HG03460 (cell line): ENCODE results near the gene CDKN2C.
A peak's percentile ranks its signal among the peaks of the same experiment; 100 is the strongest.

Experiments
- ATAC-seq: cut with Tn5 transposase; IDR thresholded peaks from one replicate; pipeline ENCODE4 v1.9.1; 2021; ENCODE audit not compliant: unreplicated experiment

Gene CDKN2C

DNA sequence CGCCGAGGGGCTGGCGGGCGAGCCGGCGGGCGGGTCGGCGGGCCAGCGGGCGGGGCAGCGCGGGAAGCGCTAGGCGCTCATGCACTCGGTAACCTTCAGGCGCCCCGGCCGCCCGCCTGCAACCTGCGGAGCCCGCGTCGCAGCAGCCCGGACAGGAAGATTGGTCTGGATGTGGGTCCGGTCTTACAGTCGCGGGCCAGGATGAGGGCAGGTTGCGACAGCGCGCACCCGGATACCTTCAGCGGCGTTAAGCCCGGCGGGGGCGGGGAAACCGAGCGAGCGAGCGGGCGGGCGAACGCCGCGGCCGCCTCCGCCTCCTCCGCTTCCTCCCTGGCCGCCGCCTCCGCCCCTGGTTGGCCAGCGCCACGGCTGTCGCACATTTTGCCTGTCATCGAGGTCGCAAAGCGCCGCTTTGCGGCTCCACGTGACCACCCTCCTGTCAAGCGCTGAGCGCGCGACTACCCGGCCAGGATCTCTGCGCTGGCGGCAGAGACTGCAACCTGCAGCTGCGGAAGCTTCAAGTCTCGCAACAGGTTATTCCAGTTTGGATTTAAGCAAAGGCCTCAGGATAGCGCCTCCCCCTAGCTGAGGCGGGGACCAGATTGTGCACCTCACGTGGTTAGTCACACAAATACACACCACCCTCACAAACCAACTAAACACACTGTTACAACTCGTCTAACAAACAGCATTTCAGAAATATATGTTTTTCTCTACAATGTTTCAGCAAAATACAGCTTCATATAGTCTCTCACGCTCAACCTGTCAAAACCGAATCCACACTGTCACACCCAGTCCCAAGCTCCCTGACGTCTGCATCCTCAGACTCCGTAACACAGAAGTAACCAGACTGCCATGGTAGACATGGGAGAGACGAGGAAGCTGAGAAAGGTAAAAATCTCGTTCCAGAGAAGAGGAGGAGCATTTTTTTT lies 9.9 kb upstream of the CDKN2C start, which contains the start of gene FAF1:
FAF1 (minus strand) TSS at position 355 of the 932 bp plus-strand sequence. CDS start 456 bp downstream, outside the sequence.
- peak; percentile 81 for ATAC-seq

DNA sequence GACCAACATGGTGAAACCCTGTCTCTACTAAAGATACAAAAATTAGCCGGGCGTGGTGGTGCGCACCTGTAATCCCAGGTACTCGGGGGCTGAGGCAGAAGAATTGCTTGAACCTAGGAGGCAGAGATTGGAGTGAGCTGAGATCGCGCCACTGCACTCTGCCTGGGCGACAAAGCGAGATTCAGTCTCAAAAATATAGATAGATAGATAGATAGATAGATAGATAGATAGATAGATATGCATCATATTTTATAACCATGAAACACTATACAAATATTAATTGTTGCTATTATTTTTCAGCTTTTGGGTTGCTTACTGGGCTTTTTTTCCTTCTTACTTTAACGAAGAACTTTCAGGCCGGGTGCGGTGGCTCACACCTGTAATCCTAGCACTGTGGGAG lies 5.2 kb upstream of the CDKN2C start:
- no peak for ATAC-seq

DNA sequence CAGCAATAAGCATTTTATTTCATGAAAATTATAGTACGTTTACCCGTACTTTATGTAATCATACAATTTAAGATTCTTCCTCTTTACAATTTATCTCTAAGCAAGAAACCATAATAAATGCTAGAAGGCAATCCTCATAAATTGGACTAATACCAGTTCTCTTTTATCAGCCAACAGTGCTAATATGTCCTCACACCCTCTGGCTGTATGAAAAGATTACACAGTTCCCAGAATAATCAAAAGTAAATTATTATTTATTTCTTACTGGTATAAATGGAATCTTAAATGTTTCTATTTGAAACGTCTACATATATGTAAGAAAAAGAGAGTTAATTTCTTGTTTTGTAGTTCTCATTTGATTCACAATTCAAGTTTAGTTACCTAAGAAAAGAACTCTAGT lies 3.1 kb upstream of the CDKN2C start:
- ATAC-seq = no peak

DNA sequence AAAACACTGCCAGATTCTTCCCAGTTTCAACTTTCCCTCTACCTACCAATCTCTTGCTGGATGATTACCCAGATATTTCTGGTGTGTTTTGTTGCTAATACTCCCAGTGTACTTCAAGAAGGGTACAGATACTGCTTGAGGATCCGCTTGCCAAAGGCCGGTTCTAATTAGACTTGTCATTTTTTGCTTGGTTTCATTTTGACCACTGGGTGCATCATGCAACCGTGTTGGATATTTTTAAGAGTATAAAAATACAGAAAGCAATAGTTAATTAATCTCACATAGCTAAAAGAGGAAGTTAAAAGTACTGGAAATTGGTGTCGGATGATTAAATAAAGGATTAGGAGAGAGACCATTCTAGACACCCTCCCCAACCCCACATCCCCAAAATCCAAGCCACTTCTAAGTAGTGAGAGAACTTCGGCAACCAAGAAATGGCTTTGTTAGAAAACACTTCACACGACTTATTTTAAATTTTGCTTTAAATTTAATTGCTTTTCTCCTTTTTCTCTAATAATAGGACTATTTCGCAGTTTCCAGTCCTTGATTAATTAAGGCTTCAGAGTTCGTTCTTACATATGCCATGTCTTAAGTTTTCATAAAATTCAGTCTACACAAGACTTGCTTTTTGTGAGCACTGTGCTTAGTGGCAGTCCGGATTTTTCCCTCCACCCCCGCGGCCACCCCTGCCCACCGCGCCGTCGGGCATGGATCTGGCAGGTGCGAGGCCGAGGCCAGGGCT lies 2.5 kb upstream of the CDKN2C start:
- no peak for ATAC-seq

DNA sequence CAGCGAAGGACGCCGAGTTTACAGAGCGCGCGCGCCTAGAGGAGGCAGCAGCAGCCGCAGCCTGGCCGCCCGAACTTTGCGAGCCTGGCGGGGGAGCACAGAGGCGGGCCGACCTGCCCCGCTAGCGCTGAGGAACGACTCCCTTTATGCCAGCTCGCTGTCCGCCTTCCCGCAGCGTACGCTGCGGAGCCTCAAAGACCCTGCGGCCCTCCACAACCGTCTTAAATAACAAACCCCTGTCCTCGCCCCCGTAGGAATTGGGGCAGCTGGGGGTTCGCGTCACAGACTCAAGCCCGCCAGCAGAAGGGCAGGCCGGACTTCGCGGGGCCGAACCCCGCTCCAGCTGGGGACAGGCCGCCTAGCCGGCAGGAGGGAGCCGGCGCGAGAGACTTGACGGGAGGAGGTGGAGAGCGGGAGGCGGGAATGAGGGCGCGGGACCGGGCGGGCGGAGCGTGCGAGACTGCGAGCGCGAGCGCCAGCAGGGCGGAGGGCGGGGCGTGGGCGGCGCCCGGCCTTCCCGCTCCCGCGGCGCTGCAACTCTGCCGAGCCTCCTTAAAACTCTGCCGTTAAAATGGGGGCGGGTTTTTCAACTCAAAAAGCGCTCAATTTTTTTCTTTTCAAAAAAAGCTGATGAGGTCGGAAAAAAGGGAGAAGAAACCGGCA lies 1.8 kb upstream of the CDKN2C start:
- ATAC-seq = peak; percentile 56

DNA sequence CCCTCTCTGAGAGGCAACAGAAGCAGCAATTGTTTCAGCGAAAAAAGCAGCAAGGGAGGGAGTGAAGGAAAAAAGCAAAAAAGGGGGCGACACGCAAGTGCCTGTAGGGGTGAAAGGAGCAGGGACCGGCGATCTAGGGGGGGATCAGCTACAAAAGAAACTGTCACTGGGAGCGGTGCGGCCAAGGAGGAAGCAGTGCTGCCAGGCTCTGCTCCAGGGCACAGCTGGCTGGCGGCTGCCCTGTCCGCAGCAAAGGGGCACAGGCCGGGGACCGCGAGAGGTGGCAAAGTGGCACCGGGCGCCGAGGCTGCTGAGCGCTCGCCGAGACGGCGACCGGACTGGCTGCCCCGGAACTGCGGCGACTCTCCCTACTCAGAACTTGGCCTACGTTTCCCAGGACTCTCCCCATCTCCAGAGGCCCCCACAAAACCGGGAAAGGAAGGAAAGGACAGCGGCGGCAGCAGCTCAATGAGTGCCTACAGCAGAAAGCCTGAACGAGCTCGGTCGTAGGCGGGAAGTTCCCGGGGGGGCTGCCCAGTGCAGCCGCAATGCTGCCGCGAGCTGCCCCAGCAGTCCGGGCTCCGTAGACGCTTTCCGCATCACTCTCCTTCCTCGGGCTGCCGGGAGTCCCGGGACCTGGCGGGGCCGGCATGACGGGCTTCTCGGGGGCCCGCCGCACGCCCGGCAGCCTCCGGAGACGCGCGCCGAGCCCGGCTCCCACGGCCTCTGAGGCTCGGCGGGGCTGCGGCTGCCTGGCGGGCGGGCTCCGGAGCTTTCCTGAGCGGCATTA lies 1.0 kb upstream of the CDKN2C start:
- ATAC-seq = peak; percentile 23

DNA sequence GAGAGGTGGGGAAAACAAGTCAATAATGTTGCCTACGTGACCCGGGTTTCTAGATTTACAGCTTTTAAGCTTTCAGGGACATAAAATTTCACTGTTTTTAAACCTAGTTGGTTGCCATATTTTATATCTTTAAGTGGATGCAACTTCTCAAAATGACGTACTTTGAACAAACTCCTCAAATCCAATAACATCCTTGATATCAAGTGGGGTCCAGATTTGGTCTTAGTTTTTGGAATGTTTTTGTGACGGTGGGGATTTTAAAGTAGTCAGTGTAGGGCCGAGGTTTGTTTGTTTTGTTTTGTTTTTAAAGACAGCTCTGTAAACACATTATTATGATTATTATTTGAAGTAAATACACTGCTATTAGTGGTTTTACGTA lies 453 bp downstream of the CDKN2C start:
- no peak for ATAC-seq

DNA sequence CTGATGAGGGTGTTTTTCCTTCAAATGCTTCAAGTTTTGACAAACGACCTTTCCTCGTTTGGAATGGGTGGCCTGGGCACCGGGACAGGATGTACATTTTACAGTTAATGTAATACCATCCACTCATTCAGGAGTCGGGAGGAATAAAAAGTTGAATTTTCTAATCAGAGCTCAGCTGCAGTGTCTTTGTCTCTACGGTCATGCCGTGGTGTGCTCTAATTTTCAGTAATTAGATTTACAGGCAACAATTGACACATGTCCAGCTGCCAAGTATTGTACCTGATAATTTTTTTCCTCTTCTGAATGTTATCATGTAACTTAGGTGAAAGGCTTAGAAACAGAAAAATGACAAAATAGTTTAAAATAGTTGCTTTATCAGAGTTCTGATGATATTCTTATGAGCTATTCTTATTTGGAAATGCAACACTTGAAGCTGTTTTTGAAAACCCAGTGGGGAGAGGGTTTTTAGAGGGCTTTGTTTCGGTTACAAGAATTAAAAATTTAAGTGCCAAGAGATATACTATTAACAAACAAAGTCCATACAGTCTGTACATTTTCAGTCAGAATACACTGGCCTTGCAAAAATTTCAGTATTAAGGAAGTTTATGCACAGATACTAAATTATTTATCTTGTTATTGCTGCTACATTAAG lies 1.0 kb downstream of the CDKN2C start:
- ATAC-seq = no peak

DNA sequence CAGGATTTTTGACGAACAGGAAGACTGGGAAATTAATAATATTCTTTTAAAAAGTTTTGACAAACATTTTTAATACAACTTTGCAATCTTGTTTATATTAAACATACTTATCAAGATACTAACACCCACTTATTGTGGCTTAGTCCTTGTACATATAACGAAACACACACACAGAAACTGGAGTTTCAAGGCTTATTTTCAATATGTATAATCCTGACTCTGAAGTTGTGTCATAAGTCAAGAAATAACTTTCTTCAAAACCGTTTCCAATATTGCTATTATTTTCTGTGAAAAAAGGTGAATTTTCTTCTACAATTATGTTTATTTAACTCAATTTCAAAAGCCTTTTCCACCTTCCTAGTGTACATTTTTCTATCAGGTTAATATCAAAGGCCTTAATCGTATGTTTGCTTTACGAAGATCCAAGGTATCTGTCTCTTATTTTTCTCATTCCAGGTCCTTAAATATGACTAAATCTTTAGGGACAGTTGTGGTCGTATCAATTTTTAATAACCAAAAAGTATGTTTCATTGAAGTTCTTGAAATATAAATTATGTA lies 1.8 kb downstream of the CDKN2C start:
- ATAC-seq = no peak

DNA sequence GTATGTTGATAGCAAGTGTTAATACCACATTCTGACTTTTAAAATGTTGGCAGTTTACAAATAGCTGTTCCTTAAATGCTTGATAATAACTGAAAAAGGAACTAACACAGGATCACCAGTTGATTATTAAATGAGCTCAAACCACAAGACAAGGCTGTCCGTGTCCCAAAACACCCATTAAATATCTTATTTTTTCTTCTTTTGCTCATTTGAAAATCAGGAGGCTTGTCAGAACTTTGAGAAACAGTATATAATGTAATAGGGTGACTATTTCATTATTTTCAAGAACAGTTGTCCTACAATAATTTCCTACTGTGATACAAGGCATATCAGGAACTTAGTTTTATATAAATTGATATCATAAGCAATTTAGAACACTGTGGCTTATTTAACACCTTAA lies 2.7 kb downstream of the CDKN2C start:
- no peak for ATAC-seq

DNA sequence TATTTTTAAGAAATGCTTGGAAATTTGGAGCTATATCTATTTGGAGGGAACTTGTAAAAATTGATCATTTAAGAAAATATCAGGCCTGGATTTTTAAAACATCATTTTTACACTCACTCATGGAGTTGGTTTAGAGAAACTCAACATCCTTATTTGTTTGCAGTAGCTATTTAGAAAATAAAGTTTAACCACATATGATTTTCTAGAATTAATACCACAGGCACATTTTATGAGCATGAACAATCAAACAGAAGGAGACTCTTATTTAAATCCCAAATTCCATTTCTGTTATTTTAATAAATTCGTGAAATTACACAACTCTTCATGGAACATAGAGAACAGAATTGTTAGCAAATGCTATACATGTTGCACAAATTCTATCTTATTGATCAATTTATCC lies 3.2 kb downstream of the CDKN2C start:
- ATAC-seq = no peak

DNA sequence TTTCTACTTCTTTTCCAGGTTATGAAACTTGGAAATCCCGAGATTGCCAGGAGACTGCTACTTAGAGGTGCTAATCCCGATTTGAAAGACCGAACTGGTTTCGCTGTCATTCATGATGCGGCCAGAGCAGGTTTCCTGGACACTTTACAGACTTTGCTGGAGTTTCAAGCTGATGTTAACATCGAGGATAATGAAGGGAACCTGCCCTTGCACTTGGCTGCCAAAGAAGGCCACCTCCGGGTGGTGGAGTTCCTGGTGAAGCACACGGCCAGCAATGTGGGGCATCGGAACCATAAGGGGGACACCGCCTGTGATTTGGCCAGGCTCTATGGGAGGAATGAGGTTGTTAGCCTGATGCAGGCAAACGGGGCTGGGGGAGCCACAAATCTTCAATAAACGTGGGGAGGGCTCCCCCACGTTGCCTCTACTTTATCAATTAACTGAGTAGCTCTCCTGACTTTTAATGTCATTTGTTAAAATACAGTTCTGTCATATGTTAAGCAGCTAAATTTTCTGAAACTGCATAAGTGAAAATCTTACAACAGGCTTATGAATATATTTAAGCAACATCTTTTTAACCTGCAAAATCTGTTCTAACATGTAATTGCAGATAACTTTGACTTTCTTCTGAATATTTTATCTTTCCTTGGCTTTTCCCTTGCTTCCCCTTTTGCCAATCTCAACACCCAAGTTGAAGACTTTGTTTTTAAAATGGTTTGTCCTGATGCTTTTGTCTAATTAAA lies 4.0 kb downstream of the CDKN2C start:
- no peak for ATAC-seq

DNA sequence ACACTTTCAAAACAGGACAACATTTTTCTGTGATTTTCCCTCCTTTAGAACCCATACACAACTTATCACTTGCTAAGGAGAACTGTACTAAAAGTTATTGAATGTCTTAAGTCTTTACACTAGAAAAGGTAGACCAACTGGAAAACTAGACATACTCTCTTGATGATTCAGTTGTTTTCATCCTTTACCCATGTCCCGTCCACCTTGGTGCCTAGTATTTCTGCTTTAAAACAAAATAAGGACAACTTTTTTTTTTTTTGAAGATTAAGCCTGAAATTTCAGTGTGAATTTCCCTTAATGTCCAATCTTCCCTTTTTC lies 4.5 kb downstream of the CDKN2C start:
- no peak for ATAC-seq

DNA sequence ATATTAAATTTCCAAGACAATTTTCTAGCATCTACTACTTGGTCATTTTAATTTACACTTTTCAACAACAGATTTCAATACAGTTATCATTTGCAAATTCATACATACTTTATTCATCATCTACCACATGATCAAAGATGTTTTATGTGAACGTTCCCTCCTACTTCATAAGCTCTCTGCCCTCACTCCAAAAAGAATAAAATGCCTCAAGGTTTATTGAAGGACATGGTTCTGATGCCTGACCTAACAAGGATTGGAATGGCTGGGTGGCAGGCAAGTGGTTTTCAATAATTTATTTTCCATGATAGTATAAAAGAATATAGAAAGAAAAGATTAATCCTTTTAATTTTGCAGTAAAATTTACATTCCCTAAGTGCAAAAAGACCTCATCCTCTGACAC lies 5.4 kb downstream of the CDKN2C start:
- ATAC-seq = no peak

DNA sequence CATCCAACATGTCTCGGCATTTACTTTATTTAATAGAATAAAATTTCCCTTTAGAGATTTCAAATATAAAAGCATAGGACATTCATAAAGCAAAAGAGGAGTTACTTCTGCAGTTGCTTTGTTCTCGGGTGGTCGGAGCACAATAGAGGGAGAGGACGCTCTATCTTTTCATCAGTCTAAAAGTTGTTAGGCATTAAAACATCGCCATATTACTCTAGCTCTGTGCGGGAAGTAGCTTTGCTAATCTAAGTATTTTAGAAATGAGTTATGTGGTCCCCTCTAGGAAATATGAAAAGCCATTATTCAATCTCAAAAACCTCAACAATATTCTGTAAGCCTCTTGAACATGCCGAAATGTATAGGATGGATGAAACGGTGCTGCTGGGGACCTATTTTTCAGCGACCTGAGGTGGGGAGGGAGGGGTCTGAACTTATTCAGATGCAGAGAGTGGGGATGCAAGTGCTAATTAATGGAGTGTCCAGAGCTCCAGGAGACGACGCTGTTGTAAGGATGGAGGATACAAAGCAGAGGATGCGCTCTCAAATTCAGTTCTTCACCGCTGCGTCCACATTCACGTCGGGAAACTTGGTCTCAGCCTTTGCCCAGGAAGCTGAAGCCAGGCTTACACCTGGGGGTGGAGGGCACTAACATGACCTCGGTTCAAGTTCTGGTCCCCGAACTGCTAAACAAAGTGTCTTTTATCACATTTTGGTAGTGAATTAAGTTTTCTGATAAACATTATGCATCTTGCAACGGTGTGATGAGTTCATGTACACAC lies 6.3 kb downstream of the CDKN2C start:
- ATAC-seq = peak; percentile 3

DNA sequence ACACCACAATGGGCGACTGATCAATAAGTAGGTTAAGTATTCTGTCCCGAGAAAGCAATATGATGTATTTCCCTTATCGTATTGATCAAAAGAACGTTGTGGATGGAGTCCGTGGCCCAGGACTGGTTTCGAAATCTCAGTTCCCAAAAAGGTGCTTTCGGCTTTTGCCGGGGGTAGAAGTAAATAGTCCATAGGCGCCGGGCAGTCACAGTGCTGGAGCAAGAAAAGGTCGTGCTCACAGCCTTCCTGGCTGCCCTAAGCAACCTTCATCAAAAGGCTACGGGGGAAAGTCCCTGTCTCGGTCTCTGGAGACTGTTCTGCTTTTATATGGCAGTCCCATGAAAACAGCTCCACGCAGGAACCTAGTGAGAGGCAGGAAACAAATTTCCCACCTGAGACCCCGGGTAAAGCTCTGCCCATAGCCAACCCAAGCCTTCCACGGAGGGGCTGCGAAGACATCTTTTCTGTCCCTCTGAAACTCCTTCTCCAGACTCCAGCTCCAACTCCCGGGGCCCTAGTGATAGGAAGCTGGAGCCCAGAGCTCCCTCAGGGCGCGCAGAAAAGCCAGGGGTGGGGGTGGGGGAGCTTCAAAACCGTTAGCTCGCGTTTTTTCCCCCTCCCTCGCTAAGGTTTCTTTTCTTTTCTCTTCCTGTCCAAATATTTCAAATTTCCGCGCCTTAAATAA lies 7.0 kb downstream of the CDKN2C start:
- peak; percentile 54 for ATAC-seq

DNA sequence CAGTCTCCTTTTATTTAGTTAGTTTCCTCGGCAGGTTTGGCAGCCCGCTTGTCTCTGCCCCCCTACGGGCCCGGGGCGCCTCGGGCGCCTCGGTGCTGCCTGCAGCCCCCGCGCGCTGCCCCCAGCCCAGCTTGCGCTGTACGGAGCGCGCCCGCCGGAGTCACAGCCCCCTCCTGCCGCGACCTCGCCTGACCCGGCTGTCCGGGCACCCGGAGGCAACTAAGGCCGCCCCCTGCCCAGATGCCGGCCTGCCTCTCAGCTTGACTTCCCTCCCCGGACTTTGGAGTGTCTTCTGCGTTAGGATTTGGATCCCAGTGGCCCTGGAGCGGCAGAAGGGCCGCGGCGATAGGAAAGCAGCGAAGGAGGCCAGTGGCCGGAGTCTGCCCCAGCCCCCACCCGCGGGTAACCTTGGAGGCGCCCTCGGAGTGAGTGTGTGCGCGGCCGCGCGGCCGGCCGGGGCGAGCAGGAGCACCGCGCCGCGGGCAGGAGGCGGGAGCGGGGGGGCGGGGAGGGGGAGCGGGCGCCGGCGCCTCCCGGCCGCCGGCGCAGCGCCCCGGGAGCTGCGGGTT lies 7.6 kb downstream of the CDKN2C start:
- peak; percentile 32 for ATAC-seq
